Measurements from ENCODE around the gene RANBP17. TPM values are rescaled to one million over a fixed set of nuclear protein-coding genes. Genes with fewer than 3 reads are reported as not detected.

Gene RANBP17
- total RNA-seq, 2 donors from 2014 or later, result not detected

GRCh38 chr5:171092194-171092593, 230.4 kb downstream of the RANBP17 start:
- DNase-seq (no peak), ATAC-seq (no peak)
- no peaks in the 10 kb centered on the region for H3K9me3 ChIP-seq (ENCODE audit: control insufficient read depth, low read length, poor library complexity, severe bottlenecking)
- Mint-ChIP-seq H3K27me3 (no peaks in the 10 kb centered on the region), H3K4me1 (no peaks in the 10 kb centered on the region), H3K36me3 (ENCODE audit: low read depth) (no peaks in the 10 kb centered on the region), H3K27ac (no peak overlapping the region), H3K4me3 (no peak overlapping the region)

- H3K27ac Mint-ChIP-seq, result no peak overlapping the region
- DNase-seq (no peak), ATAC-seq (no peak)
- no peaks in the 10 kb centered on the region for H3K4me1 Mint-ChIP-seq
- H3K36me3 Mint-ChIP-seq (ENCODE audit: low read depth), result no peaks in the 10 kb centered on the region
- H3K27me3 Mint-ChIP-seq, result no peaks in the 10 kb centered on the region
- no peak overlapping the region for H3K4me3 Mint-ChIP-seq
- no peaks in the 10 kb centered on the region for H3K9me3 ChIP-seq (ENCODE audit: control insufficient read depth, low read length, poor library complexity, severe bottlenecking)
These were observed 231.8 kb downstream of the RANBP17 start for GRCh38 chr5:171093598-171093997.

GRCh38 chr5:171094356-171094755, 232.5 kb downstream of the RANBP17 start:
- H3K4me3 Mint-ChIP-seq, result no peak overlapping the region

GRCh38 chr5:171102877-171103610, 241.2 kb downstream of the RANBP17 start:
- DNase-seq, result no peak
- H3K9me3 ChIP-seq (ENCODE audit: control insufficient read depth, low read length, poor library complexity, severe bottlenecking), result no peaks in the 10 kb centered on the region
- ATAC-seq, result no peak

More at GRCh38 chr5:171094356-171094755, 232.5 kb downstream of the RANBP17 start:
- H3K36me3 Mint-ChIP-seq (ENCODE audit: low read depth), result no peaks in the 10 kb centered on the region
- no peak for ATAC-seq
- no peak overlapping the region for H3K27ac Mint-ChIP-seq
- DNase-seq, result no peak
- H3K4me1 Mint-ChIP-seq, result no peaks in the 10 kb centered on the region
- no peaks in the 10 kb centered on the region for H3K27me3 Mint-ChIP-seq
- H3K9me3 ChIP-seq (ENCODE audit: control insufficient read depth, low read length, poor library complexity, severe bottlenecking), result no peaks in the 10 kb centered on the region

GRCh38 chr5:171107669-171108068, 245.9 kb downstream of the RANBP17 start:
- no peak overlapping the region for H3K4me3 Mint-ChIP-seq
- H3K36me3 Mint-ChIP-seq (ENCODE audit: low read depth), result no peaks in the 10 kb centered on the region
- H3K9me3 ChIP-seq (ENCODE audit: control insufficient read depth, low read length, poor library complexity, severe bottlenecking), result no peaks in the 10 kb centered on the region
- no peak overlapping the region for H3K27ac Mint-ChIP-seq
- no peak for ATAC-seq
- no peaks in the 10 kb centered on the region for H3K27me3 Mint-ChIP-seq
- H3K4me1 Mint-ChIP-seq, result no peaks in the 10 kb centered on the region
- DNase-seq, result no peak

More at GRCh38 chr5:171102877-171103610, 241.2 kb downstream of the RANBP17 start:
- H3K4me1 Mint-ChIP-seq, result no peaks in the 10 kb centered on the region
- no peak overlapping the region for H3K27ac Mint-ChIP-seq
- H3K4me3 Mint-ChIP-seq, result no peak overlapping the region
- H3K36me3 Mint-ChIP-seq (ENCODE audit: low read depth), result no peaks in the 10 kb centered on the region
- no peaks in the 10 kb centered on the region for H3K27me3 Mint-ChIP-seq

GRCh38 chr5:171115519-171115918, 253.7 kb downstream of the RANBP17 start:
- no peaks in the 10 kb centered on the region for H3K4me1 Mint-ChIP-seq
- H3K27ac Mint-ChIP-seq, result no peak overlapping the region
- no peaks in the 10 kb centered on the region for H3K27me3 Mint-ChIP-seq
- no peak overlapping the region for H3K4me3 Mint-ChIP-seq
- no peaks in the 10 kb centered on the region for H3K9me3 ChIP-seq (ENCODE audit: control insufficient read depth, low read length, poor library complexity, severe bottlenecking)
- ATAC-seq (no peak), DNase-seq (no peak)
- no peaks in the 10 kb centered on the region for H3K36me3 Mint-ChIP-seq (ENCODE audit: low read depth)

GRCh38 chr5:171116719-171117118, 254.9 kb downstream of the RANBP17 start:
- Mint-ChIP-seq H3K27me3 (no peaks in the 10 kb centered on the region), H3K4me3 (no peak overlapping the region), H3K36me3 (ENCODE audit: low read depth) (no peaks in the 10 kb centered on the region), H3K4me1 (no peaks in the 10 kb centered on the region), H3K27ac (no peak overlapping the region)
- ATAC-seq (no peak), DNase-seq (no peak)
- H3K9me3 ChIP-seq (ENCODE audit: control insufficient read depth, low read length, poor library complexity, severe bottlenecking), result no peaks in the 10 kb centered on the region

- peaks cover 6% of the 10 kb centered on the region for H3K27me3 Mint-ChIP-seq
- peaks cover 2% of the 10 kb centered on the region for H3K4me1 Mint-ChIP-seq
- H3K27ac Mint-ChIP-seq, result no peak overlapping the region
- ATAC-seq (no peak), DNase-seq (no peak)
- no peaks in the 10 kb centered on the region for H3K36me3 Mint-ChIP-seq (ENCODE audit: low read depth)
- H3K4me3 Mint-ChIP-seq, result no peak overlapping the region
- H3K9me3 ChIP-seq (ENCODE audit: control insufficient read depth, low read length, poor library complexity, severe bottlenecking), result no peaks in the 10 kb centered on the region
These were observed 259.3 kb downstream of the RANBP17 start for GRCh38 chr5:171120986-171121622.

- Mint-ChIP-seq H3K4me3 (no peak overlapping the region), H3K27ac (no peak overlapping the region), H3K36me3 (ENCODE audit: low read depth) (no peaks in the 10 kb centered on the region), H3K4me1 (peaks cover 2% of the 10 kb centered on the region), H3K27me3 (peaks cover 6% of the 10 kb centered on the region)
- no peaks in the 10 kb centered on the region for H3K9me3 ChIP-seq (ENCODE audit: control insufficient read depth, low read length, poor library complexity, severe bottlenecking)
- ATAC-seq (no peak), DNase-seq (no peak)
These were observed 259.8 kb downstream of the RANBP17 start for GRCh38 chr5:171121638-171122037.

GRCh38 chr5:171122372-171122771, 260.6 kb downstream of the RANBP17 start:
- no peaks in the 10 kb centered on the region for H3K9me3 ChIP-seq (ENCODE audit: control insufficient read depth, low read length, poor library complexity, severe bottlenecking)
- H3K27me3 Mint-ChIP-seq, result peaks cover 6% of the 10 kb centered on the region
- H3K27ac Mint-ChIP-seq, result no peak overlapping the region
- peaks cover 2% of the 10 kb centered on the region for H3K4me1 Mint-ChIP-seq
- DNase-seq (no peak), ATAC-seq (no peak)
- H3K4me3 Mint-ChIP-seq, result no peak overlapping the region
- H3K36me3 Mint-ChIP-seq (ENCODE audit: low read depth), result no peaks in the 10 kb centered on the region

GRCh38 chr5:171123417-171123816, 261.6 kb downstream of the RANBP17 start:
- no peak for DNase-seq
- H3K9me3 ChIP-seq (ENCODE audit: control insufficient read depth, low read length, poor library complexity, severe bottlenecking), result no peaks in the 10 kb centered on the region
- no peak for ATAC-seq
- H3K27ac Mint-ChIP-seq, result no peak overlapping the region
- peaks cover 2% of the 10 kb centered on the region for H3K4me1 Mint-ChIP-seq
- no peak overlapping the region for H3K4me3 Mint-ChIP-seq
- peaks cover 6% of the 10 kb centered on the region for H3K27me3 Mint-ChIP-seq
- no peaks in the 10 kb centered on the region for H3K36me3 Mint-ChIP-seq (ENCODE audit: low read depth)

- H3K9me3 ChIP-seq (ENCODE audit: control insufficient read depth, low read length, poor library complexity, severe bottlenecking), result no peaks in the 10 kb centered on the region
- no peak for DNase-seq
- no peak overlapping the region for H3K4me3 Mint-ChIP-seq
- no peak for ATAC-seq
- H3K27me3 Mint-ChIP-seq, result peaks cover 6% of the 10 kb centered on the region
- no peak overlapping the region for H3K27ac Mint-ChIP-seq
- peaks cover 2% of the 10 kb centered on the region for H3K4me1 Mint-ChIP-seq
- H3K36me3 Mint-ChIP-seq (ENCODE audit: low read depth), result no peaks in the 10 kb centered on the region
These were observed 265.5 kb downstream of the RANBP17 start for GRCh38 chr5:171127314-171127713.

- H3K27me3 Mint-ChIP-seq, result peaks cover 5% of the 10 kb centered on the region
- ATAC-seq (no peak), DNase-seq (no peak)
- no peak overlapping the region for H3K4me3 Mint-ChIP-seq
- H3K36me3 Mint-ChIP-seq (ENCODE audit: low read depth), result no peaks in the 10 kb centered on the region
- H3K9me3 ChIP-seq (ENCODE audit: control insufficient read depth, low read length, poor library complexity, severe bottlenecking), result no peaks in the 10 kb centered on the region
- no peak overlapping the region for H3K27ac Mint-ChIP-seq
- H3K4me1 Mint-ChIP-seq, result peaks cover 2% of the 10 kb centered on the region
These were observed 266.3 kb downstream of the RANBP17 start for GRCh38 chr5:171128136-171128535.

GRCh38 chr5:171129308-171129707, 267.5 kb downstream of the RANBP17 start:
- Mint-ChIP-seq H3K4me1 (peaks cover 2% of the 10 kb centered on the region), H3K27me3 (no peaks in the 10 kb centered on the region), H3K27ac (no peak overlapping the region), H3K36me3 (ENCODE audit: low read depth) (no peaks in the 10 kb centered on the region), H3K4me3 (no peak overlapping the region)
- DNase-seq, result no peak
- ATAC-seq, result no peak
- no peaks in the 10 kb centered on the region for H3K9me3 ChIP-seq (ENCODE audit: control insufficient read depth, low read length, poor library complexity, severe bottlenecking)

All from T-helper 17 cell (primary cell).